ENCODE data around the gene ZNF618.

Gene ZNF618

GRCh38 chr9:114006155-114006550 lies 130.0 kb downstream of the ZNF618 start:
- DNase-seq, result no peak

DNA sequence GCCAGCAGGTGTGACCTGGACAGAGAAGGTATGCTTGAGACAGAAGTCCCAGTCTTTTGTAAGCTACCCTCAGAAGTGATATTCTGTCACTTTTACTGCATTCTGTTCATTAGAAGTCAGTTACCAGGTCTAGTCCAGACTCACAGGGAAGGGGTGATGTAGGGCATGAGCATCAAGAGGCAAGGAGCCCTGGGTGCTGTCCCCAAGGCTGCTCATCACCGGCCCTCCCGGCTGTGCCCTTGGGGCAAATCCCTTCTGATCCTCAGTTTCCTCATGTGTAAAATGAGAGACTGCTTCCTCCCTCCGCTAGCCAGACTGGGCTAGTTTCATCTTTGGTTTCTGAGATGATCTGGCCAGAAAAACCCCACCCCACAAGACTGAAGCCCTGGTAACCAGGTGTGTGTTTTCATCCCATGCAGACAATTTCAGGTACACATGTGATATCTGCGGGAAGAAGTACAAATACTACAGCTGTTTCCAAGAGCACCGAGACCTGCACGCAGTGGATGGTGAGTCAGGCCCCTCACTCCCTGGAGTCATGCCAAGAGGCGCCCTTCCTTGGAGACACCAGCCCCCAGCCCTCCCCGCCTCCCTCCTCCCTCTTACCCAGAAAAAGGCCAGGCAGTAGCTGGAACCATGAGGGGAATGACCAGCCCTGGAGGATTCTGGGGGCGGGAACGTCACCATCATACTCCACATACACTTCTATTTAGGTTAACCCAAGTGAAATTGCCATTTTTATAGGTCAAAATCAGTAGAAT lies 131.0 kb downstream of the ZNF618 start:
- no peak for DNase-seq

DNA sequence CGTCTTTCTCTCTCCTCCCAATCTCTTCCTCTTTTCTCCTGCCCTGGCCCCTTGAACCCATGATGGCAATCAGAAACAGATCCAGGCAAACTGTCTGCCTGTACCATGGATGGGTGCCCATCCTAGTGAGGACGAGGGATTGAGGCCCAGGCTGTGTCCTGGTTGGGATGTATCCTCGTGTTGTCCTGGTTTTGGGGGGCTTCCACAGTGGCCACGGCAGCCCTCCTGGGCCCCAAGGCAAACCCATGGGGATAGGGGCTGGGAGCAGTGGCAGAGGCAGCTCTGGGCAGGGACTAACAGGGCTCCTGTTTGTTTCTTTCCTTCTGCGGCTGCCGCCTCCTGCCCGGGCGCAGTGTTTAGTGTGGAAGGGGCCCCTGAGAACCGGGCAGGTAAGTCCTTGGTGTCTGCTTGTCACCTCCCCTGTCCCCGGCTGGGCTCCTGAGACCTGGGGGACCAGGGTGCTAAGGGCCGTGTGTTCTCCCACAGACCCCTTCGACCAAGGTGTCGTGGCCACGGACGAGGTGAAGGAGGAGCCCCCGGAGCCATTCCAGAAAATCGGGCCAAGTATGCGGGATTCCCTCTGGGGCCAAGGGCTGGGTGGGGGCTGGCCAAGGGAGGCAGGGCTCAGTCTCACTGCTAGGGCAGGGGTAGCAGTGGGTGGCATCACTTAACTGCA lies 132.0 kb downstream of the ZNF618 start:
- DNase-seq, result no peak

DNA sequence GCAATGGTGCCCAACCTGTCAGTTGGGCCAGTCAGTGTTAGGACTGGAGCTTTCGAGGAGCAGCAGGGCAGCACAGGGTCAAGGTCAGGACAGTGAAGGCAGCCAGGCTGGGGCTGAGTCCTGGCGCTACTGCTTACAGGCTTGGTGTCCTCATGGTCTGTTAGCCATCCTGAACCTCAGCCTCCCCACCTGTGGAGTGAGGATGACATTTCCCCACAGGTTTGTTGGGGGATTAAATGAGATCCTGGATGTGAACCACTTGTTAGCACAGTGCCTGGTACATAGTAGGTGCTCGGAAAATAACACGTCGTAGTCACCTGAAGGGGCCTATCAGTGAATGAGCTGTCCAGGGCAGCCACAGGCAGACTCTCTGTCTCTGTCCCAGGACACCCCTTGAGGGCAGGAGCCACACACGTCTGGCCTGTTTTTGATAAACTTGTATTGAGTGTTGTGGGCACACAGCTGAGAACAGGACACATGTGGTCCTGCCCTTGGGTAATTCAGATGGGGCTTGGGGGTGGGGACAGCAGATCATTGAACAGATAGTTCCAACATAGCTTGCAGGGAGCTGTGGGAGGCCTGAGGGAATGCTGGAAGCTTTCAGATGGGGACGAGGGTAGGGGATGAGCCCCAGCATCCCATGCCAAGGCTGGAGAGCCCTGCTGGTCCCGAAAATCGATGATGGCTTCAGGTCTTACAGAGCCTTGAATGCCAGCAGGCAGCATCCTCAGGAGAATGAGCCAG lies 132.7 kb downstream of the ZNF618 start:
- DNase-seq, result no peak

- DNase-seq, result no peak
Observed at GRCh38 chr9:114011313-114011712, 135.2 kb downstream of the ZNF618 start.

DNA sequence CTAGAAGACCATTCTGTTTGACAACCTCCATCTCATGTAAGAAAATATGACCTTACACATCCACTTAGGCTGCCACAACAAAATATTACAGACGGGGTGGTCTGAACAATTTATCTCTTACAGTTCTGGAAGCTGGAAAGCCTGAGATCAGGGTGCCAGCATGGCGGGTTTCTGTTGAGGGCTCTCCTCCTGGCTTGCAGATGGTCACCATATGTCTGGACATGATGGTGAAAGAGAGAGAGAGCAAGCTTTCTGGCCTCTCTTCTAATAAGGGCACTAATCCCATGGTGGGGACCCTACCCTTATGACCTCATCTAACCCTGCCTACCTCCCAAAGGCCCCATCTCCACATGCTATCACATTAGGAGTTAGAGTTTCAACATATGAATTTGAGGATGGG lies 136.0 kb downstream of the ZNF618 start:
- DNase-seq, result no peak

- DNase-seq, result no peak
Observed at GRCh38 chr9:114014044-114014443, 137.9 kb downstream of the ZNF618 start.

GRCh38 chr9:114015607-114016006 lies 139.5 kb downstream of the ZNF618 start:
- DNase-seq, result no peak

- DNase-seq, result no peak
Observed at GRCh38 chr9:114016101-114016500, 140.0 kb downstream of the ZNF618 start.

DNA sequence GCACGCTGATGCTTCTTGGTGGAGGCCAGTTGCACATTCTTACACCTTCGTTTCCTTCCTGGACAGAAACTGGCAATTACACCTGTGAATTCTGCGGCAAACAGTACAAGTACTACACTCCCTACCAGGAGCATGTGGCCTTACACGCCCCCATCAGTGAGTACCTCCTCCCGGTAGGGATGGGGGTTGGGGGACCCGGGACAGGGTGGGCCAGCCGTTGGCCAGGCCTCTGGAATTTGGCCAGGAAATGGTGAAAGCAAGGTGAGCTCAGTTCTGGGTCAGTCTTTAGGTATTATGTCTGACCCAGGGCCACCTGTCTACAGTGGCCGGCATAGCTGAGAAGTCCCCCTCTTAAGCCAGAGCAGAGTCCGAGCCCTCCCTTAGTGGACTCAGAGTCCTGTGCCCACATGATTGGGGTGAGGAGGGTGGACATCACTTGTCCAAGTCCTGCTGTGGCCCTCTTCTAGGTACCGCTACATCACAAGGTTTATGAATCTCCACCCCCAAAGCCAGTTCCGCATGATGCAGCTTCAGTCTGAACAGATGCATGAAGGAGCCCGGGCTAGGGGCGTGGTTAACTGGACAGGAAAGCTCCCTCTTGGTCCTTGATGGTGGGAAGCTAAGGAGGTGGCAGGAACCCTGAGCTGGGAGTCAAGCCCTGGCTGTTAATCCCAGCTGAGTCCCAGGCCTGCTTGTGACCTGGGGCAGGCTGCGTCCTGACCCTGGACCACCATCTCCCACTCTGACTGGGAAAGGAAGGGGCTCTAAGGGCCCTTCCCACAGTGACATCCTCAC lies 140.7 kb downstream of the ZNF618 start:
- no peak for DNase-seq

DNA sequence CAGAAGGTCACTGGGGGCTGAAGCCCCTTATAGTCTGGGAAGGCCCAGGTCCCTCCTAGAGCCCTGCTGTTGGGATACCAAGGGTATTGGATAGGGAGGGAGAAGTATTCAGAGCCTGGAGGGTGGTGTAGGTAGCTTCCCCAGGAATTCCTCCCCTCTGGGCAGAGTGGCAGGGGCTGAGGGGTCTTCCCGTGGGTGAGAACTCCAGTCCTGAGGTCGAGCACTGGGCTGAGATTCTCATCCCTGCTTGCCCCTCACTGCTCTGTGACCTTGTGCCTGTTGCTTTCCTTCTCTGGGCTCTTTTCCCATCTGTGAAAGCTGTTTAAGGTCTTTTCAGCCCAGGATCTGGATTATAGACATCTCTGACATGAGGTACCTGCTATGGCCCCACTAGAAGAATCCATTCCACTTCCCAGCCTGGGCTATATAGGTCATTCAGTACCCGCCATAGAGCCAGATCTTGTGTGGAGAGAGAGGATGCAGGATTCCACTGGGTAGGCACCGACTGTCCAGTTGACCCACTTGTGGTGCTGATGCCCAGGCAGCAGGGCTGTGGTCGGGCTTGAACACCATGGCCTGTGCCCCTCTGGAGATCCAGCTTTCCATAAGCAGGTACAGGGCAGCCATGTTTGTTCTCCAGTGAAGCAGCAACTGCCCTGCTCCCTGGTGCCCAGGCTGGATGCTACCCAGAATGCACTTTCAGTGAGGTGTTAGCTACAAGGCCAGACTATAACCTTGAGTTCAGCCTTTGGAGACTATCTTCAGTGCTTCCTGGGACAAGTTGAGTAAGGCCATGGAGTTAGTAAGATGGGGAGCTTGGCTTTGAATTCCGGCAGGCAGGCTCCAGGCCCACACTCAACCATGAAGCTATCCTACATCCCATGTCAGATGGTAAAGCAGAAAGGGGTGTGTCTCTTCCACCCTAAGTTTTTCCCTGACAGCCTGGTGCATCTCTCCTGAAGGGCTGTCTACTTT lies 141.9 kb downstream of the ZNF618 start:
- no peak for DNase-seq

GRCh38 chr9:114021578-114021977 lies 145.5 kb downstream of the ZNF618 start:
- no peak for DNase-seq

DNA sequence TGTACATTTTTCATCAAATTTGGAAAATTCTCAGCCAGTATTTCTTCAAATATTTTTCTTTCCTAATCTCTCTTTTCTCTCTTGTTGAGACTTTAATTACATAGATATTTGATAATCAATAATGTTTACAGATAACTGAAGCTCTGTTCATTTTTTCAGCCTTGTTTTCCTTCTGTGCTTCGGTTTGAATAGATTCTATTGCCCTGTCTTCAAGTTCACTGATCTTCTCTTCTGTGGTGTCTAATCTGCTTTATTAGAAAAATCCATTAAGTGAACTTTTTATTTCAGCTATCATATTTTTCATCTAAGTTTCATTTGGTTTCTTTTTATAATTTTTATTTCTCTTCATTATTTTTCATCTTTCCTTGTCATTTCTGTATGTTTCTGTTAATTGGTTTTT lies 147.9 kb downstream of the ZNF618 start:
- no peak for DNase-seq

DNA sequence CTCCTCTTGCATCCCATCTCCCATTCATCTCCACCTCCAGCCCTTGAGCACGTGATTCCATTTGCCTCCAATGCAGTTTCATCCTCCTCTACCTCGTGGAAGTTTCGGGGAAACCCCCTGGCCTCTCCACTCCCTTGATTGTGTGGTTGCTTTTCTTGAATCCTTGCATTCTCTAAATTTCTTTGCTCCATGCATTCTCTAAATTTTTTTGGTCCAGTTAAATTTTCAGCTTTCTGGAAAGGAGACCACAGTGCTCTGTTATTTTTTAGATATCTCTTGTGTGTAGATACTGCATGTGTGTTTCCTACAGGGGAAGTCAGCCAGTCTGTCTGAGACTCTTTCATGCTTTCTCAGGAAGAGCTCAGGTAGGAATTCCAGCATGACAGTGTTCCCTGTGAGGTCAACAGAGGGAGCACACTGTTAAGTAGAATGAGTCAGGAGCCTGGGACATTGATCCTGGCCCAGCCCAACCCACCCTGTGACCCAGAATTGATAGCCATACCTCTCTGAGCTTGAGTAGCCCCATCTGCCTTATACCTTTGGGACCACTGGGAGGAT lies 149.2 kb downstream of the ZNF618 start:
- no peak for DNase-seq

DNA sequence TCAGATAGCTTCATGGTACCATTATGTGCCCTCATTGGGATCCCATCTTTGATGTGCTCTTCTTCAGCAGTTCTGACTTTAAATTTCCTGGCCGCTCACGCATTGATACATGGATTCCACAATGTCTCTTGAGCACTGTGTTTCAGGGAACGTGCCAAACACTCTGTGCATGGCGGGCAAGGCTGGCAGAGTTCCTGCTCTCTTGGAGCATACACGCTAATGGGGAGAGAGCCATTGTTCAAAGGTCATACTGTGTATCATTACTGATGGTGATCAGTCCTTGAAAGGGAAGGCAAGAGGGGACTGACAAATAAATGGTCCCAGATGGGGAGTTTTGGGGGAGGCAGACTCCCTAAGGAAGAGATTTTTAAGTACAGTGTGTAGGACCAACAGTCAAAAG lies 149.7 kb downstream of the ZNF618 start:
- no peak for DNase-seq

- no peak for DNase-seq
Observed at GRCh38 chr9:114026335-114026734, 150.2 kb downstream of the ZNF618 start.

GRCh38 chr9:114027159-114027862 lies 151.2 kb downstream of the ZNF618 start:
- DNase-seq, result no peak

GRCh38 chr9:114027863-114028465 lies 151.9 kb downstream of the ZNF618 start:
- no peak for DNase-seq

- no peak for DNase-seq
Observed at GRCh38 chr9:114028646-114029045, 152.5 kb downstream of the ZNF618 start.
